NCI-H69 (cell line): ENCODE measurements around the gene ASGR2.
A peak's percentile ranks its signal among the peaks of the same experiment; 100 is the strongest.
"Not testable (repeated sequence)": the region's sequence is repeated elsewhere in the genome, so short reads cannot be mapped to it uniquely, and the experiment has no call there.

Source experiments
- DNase-seq: peaks from one replicate; lab custom pipeline; 2025; lab: John Stamatoyannopoulos, UW

The ASGR2 gene, protein sequence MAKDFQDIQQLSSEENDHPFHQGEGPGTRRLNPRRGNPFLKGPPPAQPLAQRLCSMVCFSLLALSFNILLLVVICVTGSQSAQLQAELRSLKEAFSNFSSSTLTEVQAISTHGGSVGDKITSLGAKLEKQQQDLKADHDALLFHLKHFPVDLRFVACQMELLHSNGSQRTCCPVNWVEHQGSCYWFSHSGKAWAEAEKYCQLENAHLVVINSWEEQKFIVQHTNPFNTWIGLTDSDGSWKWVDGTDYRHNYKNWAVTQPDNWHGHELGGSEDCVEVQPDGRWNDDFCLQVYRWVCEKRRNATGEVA

GRCh38 chr17:7114241-7114874 is at the start of gene ASGR2:
Gene ASGR2, minus strand, starts transcription at chr17:7114822. Its CDS starts 582 bp downstream, at chr17:7114240.
- DNase-seq = no peak

GRCh38 chr17:7159571-7159970 is 44.9 kb upstream of the ASGR2 start:
- not testable (repeated sequence) for DNase-seq

DNA sequence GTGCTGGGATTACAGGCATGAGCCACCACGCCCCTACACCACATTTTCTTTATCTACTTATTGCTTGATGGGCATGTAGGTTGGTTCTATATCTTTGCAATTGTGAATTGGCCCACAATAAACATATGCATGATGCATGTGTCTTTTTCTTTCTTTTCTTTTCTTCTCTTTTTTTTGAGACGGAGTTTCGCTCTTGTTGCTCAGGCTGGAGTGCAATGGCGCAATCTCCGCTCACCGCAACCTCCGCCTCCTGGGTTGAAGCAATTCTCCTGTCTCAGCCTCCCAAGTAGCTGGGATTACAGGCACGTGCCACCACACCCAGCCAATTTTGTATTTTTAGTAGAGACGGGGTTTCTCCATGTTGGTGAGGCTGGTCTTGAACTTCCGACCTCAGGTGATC is 43.8 kb upstream of the ASGR2 start:
- not testable (repeated sequence) for DNase-seq

- DNase-seq = no peak
These were observed 41.8 kb upstream of the ASGR2 start for GRCh38 chr17:7156342-7156940.

- no peak for DNase-seq
These were observed 33.1 kb upstream of the ASGR2 start for GRCh38 chr17:7147772-7148171.

DNA sequence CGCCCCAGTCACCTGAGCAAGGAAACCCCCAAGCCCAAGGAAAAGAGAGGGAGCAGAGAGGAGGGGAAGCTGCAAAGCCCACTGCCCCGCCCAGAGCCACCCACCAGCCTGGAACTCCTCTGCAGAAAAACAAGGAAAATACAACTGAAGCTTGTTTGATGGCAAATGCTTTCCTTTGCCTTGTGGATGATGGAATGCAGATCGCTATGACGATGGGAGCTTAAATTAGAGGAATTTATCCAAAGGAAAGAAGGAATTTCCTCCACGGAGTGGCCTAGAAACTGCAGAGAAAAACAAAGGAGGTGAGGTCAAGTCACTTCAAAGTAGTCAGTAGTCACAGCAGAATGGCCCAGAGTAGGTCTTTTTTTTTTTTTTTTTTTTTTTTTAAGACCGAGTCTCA is 31.5 kb upstream of the ASGR2 start:
- DNase-seq = no peak

DNA sequence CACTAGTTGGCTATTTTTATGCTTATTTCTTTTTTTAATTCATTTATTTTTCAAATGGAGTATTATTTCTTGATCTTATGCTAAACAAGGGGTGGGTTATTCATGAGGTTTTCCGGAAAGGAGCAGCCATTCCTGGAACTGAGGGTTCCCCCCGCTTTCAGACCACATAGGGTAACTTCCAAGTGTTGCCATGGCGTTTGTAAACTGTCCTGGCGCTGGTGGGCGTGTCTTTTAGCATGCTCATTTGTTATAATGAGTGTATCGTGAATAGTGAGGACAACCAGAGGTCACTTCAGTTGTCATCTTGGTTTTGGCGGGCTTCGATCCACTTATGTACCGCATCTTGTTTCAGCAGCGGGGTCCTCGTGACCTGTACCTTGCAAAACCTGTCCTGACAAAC is 29.6 kb upstream of the ASGR2 start:
- DNase-seq = no peak

DNA sequence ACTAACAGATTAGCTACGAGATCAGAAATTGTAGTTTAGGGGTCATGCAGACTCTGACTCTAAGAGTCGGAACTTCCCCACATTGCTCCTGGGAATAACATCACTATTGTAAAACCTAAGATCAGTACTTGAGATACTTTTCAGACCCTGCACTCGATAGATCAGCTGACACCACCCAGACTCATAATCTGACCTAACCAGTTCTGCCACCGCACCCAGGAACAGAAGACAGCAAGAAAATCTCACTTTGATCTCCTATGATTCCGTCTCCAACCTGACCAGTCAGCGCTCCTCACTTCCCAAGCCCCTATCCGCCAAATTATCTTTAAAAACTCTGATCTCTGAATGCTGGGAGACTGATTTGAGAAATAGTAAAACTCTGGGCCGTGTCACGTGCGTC is 27.2 kb upstream of the ASGR2 start:
- no peak for DNase-seq

DNA sequence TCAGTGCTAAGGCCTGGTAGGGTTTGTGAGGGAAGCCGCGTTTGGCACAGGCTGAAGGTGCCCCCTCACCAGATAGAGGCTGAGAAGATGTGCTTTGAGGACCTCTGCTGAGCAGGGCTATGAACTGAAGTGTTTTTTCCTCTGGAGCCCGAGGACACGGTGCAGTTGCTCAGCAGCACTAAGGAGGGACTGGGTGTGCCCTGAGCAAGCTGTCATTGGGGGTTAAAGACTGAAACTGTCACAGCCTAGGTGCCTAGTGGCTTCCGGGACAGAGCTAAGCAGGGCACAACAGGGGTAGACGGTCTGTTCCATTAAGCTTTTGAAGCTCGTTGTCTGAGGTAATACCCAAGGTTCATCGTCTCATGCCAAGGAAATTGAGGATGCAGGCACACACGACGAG is 24.8 kb upstream of the ASGR2 start:
- DNase-seq = no peak

- DNase-seq = no peak
These were observed 24.3 kb upstream of the ASGR2 start for GRCh38 chr17:7138800-7139381.

DNA sequence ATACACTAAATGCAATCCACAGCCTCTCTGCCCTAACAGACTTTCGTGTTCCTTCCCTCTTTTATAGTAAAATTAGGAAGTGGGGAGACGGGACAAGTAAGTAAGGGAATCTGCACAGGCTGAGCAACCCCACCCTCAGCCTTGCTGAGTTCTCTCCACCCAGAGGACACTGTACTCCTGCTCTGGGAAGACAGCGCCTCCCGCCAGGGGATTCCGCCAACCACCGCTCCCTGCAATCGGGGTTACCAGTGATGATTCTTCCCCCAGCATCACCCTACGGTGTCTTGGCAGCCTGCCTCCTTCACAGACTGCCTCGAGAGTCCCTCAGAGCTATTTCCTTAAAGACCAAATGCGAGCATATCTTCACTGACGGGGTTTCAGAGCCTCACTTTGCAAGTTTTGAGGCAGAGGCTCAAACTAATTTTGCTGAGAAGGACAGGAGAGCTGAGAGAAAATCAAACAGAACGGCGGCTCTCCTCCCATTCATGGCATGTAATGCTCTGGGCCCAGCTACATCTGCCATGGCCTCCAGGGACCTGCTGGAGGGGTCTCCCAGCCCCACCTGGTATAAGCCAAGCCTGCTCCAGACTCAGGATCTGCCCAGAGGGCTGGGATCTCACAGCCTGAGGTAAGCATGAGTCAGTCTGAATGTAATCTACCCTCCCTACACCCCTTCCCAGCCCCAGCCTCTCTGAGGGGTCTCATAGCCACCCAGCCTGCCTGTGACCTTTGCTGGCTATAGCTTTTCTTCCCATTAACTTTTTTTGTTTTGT is 22.7 kb upstream of the ASGR2 start:
- DNase-seq = no peak

GRCh38 chr17:7136266-7136877 is 21.8 kb upstream of the ASGR2 start:
- peak; percentile 51 for DNase-seq

GRCh38 chr17:7133916-7134315 is 19.3 kb upstream of the ASGR2 start:
- no peak for DNase-seq

DNA sequence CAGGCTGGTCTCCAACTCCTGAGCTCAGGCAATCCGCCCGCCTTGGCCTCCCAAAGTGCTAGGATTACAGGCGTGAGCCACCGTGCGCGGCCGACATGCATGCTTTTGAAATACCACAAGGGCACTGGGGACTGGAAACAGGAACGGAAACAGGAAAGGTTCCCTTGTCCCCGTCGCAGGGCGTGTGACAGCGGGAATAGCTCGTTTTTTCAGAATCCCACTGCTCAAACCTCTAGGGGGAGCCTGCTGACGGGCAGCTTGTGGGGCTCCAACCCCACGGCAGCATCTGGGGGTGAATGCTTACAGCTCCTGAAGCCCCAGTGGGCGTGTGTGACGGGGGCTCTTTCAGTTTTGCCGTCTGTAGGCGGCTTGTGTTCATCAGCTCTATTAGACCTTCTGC is 18.8 kb upstream of the ASGR2 start:
- DNase-seq = peak; percentile 7

GRCh38 chr17:7132511-7133094 is 18.0 kb upstream of the ASGR2 start:
- DNase-seq = no peak

DNA sequence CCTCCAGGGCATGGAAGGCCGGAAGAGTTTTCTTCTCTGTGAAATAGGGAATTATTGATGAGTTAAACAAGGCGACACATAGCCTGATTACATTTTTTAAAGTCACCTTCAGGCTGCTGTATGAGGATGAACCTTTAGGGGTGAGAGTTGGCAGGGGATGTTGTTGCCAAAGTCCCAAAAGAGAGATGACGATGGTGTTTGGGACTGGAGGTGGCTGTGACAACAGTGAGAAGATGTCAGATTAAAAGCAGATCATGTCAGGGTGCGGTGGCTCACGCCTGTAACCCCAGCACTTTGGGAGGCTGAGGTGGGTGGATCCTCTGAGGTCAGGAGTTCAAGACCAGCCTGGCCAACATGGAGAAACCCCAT is 16.8 kb upstream of the ASGR2 start:
- no peak for DNase-seq

- peak; percentile 21 for DNase-seq
These were observed 16.2 kb upstream of the ASGR2 start for GRCh38 chr17:7130621-7131422.

- no peak for DNase-seq
These were observed 14.7 kb upstream of the ASGR2 start for GRCh38 chr17:7129311-7129710.

- no peak for DNase-seq
These were observed 13.5 kb upstream of the ASGR2 start for GRCh38 chr17:7128160-7128559.

DNA sequence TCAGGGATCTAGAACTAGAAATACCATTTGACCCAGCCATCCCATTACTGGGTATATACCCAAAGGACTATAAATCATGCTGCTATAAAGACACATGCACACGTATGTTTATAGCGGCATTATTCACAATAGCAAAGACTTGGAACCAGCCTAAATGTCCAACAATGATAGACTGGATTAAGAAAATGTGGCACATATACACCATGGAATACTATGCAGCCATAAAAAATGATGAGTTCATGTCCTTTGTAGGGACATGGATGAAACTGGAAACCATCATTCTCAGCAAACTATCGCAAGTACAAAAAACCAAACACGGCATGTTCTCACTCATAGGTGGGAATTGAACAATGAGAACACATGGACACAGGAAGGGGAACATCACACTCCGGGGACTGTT is 12.9 kb upstream of the ASGR2 start:
- not testable (repeated sequence) for DNase-seq

- DNase-seq = not testable (repeated sequence)
These were observed 11.8 kb upstream of the ASGR2 start for GRCh38 chr17:7126386-7126785.
